PC-3 (cell line): Measurements from ENCODE around the gene DIRAS1. TPM values are rescaled to one million over a fixed set of nuclear protein-coding genes. Genes with fewer than 3 reads are reported as not detected.
A peak's percentile ranks its signal among the peaks of the same experiment; 100 is the strongest.

Source experiments
- ATAC-seq: fragments of 200-7000 bp; cut with Tn5 transposase; 2 replicates; pipeline ENCODE4 v1.9.1; 2020; ENCODE audit warnings: mild to moderate bottlenecking, moderate library complexity
- Bru-seq: library from RNA; stranded (reverse); fragments of 400-500 nt; gene quantifications from one replicate; lab custom pipeline; 2021; lab: Mats Ljungman, UMichigan
- BruChase-seq, 2 experiments: library from RNA; stranded (reverse); fragments of 400-500 nt; gene quantifications; one replicate each; lab custom pipeline; 2021; lab: Mats Ljungman, UMichigan
- BruUV-seq: library from RNA; stranded (reverse); fragments of 400-500 nt; replicated peaks from 2 replicates; lab custom pipeline; 2021; lab: Mats Ljungman, UMichigan
- CTCF ChIA-PET: fragments of 300-600 bp; sonication (Branson Sonifier 250); formaldehyde crosslinking; loops from one replicate; lab custom pipeline; 2022; ENCODE audit warnings: antibody characterized with exemption; lab: Charles Lee
- POLR2A ChIA-PET: fragments of 300-600 bp; sonication (Branson Sonifier 250); formaldehyde crosslinking; loops from one replicate; lab custom pipeline; 2022; ENCODE audit warnings: antibody characterized with exemption; ENCODE audit not compliant: unreplicated experiment; lab: Charles Lee
- DNase-seq: peaks from one replicate; pipeline ENCODE4 v3.0.0-alpha.2; 2015
- H2AFZ ChIP-seq: fragments of 300-600 bp; sonication (generic); 2 replicates; pipeline ENCODE4 v1.6.0; 2016; ENCODE audit warnings: antibody characterized with exemption, low read length
- H3F3A ChIP-seq: fragments of 300-600 bp; sonication (generic); one replicate; pipeline ENCODE4 v1.6.0; 2017; ENCODE audit warnings: antibody characterized with exemption, low read length, control low read depth, mild to moderate bottlenecking; ENCODE audit not compliant: unreplicated experiment
- H3K27ac ChIP-seq: fragments of 300-600 bp; sonication (generic); 2 replicates; pipeline ENCODE4 v1.5.1; 2016; ENCODE audit warnings: mild to moderate bottlenecking, low read length
- H3K27me3 ChIP-seq: fragments of 300-600 bp; sonication (generic); 2 replicates; pipeline ENCODE4 v1.6.1; 2016; ENCODE audit warnings: low read length, mixed read lengths
- H3K36me3 ChIP-seq: fragments of 300-600 bp; sonication (generic); 2 replicates; pipeline ENCODE4 v1.6.1; 2016; ENCODE audit warnings: low read depth, mixed run types, low read length, mixed read lengths
- H3K4me1 ChIP-seq: fragments of 300-600 bp; sonication (generic); 2 replicates; pipeline ENCODE4 v1.5.1; 2016; ENCODE audit warnings: low read length; ENCODE audit not compliant: insufficient read depth
- H3K4me2 ChIP-seq: fragments of 300-600 bp; sonication (generic); 2 replicates; pipeline ENCODE4 v1.6.0; 2016; ENCODE audit warnings: low read length
- H3K4me3 ChIP-seq: fragments of 300-600 bp; sonication (generic); 2 replicates; pipeline ENCODE4 v1.5.1; 2016; ENCODE audit warnings: mild to moderate bottlenecking, low read length, mixed read lengths
- H3K79me2 ChIP-seq: fragments of 300-600 bp; sonication (generic); 2 replicates; pipeline ENCODE4 v1.6.1; 2017; ENCODE audit warnings: low read length, mixed read lengths
- H3K9ac ChIP-seq: fragments of 300-600 bp; sonication (generic); 2 replicates; pipeline ENCODE4 v1.6.0; 2016; ENCODE audit warnings: mild to moderate bottlenecking, low read length
- H3K9me2 ChIP-seq: fragments of 300-600 bp; sonication (generic); replicated peaks from 2 replicates; pipeline ENCODE4 v1.6.1; 2016; ENCODE audit warnings: mixed run types, low read length, mixed read lengths
- H3K9me3 ChIP-seq: fragments of 300-600 bp; sonication (generic); 2 replicates; pipeline ENCODE4 v1.6.1; 2016; ENCODE audit warnings: low read length, mixed read lengths
- H4K20me1 ChIP-seq: fragments of 300-600 bp; sonication (generic); 2 replicates; pipeline ENCODE4 v1.6.1; 2016; ENCODE audit warnings: low read length, mixed read lengths
- CTCF ChIP-seq: fragments of 300-600 bp; sonication (generic); conservative IDR thresholded peaks from 2 replicates; pipeline ENCODE4 v1.5.1; 2017; ENCODE audit warnings: antibody characterized with exemption, low read depth, mild to moderate bottlenecking, low read length
- EZH2 ChIP-seq: fragments of 300-600 bp; sonication (generic); IDR thresholded peaks from one replicate; pipeline ENCODE4 v1.6.1; 2017; ENCODE audit warnings: antibody characterized with exemption, mild to moderate bottlenecking, low read length; ENCODE audit not compliant: unreplicated experiment
- EZH2phosphoT487 ChIP-seq: fragments of 300-600 bp; sonication (generic); IDR thresholded peaks from 2 replicates; pipeline ENCODE4 v1.6.1; 2018; ENCODE audit warnings: mild to moderate bottlenecking, antibody characterized with exemption, low read length, borderline replicate concordance
- intact Hi-C: fragments of 100-400 bp; cut with micrococcal nuclease; formaldehyde crosslinking; loops from 2 replicates; pipeline ENCODE4 v1.9.0; 2023
- long read RNA-seq: library from polyadenylated mRNA; unstranded; transcript quantifications from one replicate; pipeline ENCODE4 v2.0.0, GENCODE V29; 2021; ENCODE audit not compliant: unreplicated experiment
- total RNA-seq: library from RNA; depleted of rRNA; stranded (reverse); fragments of >200 nt; gene quantifications from 2 replicates; pipeline ENCODE4 v1.2.3, GENCODE V29; 2014; rRNA removed

DIRAS1 gene
- 1.7 and 2.0 TPM in 2 replicates for total RNA-seq
- percentile 46 among the genes with signal in this experiment for Bru-seq, nascent RNA
- percentile 80 among the genes with signal in this experiment for BruChase-seq, experiment 1, labeled RNA remaining after a 6-hour chase
- percentile 61 among the genes with signal in this experiment for BruChase-seq, experiment 2, labeled RNA remaining after a 2-hour chase
- long read RNA-seq, partial matches to known transcripts, result 0 of 14 reads
- long read RNA-seq, other reads (novel, unspliced or antisense), result 12 of 14 reads

DNA sequence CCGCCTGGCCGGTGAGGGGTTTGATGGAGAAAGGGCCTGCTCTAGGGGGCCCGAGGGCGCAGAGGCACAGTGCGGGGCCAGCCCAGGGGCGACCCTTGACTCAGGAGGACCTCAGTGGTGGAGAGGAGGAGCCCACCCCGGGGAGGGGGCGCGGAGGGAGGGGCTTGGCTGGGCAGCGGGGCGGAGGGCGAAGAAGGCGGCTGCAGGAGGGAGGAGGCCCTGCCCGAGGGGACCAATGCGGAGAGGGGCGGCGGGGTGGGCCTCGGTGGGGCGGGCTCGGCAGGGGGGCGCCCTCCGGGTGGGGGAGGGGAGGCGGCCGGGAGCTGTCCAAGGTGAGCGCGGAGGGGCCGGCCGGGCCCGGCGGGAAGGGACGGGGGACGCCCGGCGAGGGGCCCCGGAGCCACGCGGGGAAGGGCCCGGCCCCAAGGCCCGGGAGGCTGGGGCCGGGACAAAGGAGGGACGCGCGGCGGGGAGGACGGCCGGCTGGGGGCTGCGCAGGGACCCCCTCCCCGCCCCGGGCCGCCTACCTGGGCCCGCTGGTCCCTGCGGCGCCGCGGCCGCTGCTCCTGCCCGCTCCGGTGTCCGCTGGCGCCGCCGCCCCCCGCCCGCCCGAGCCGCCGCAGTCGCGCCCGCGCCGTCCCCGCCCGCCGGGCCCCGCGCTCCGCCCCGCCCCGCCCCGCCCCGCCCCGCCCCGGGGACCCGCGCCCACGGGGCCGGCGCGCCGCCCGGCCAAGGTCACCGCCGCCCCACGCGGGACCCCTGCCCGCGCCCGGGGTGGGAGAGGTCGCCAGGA, at the start of gene DIRAS1:
Gene DIRAS1, minus strand, starts transcription at position 596 of the 793 bp plus-strand sequence. CDS start 3,566 bp downstream, outside the sequence.
- POLR2A ChIA-PET, result no interaction called here
- BruUV-seq, result no TSS peak
- CTCF ChIA-PET, result no interaction called here
- Histone ChIP-seq H3K27me3 (no peaks in the 10 kb centered on the region), H3K9ac (no peak within 1 kb of the TSS), H3K4me2 (peak within 1 kb of the TSS; percentile 34), H3K79me2 (no peaks in the 10 kb centered on the region), H3K27ac (no peak within 1 kb of the TSS), H3K9me2 (no peaks in the 10 kb centered on the region), H4K20me1 (no peaks in the 10 kb centered on the region), H3K9me3 (no peaks in the 10 kb centered on the region), H3K4me3 (peak within 1 kb of the TSS; percentile 46), H3K4me1 (peaks cover 9% of the 10 kb centered on the region), H3F3A (no peaks in the 10 kb centered on the region), H3K36me3 (no peaks in the 10 kb centered on the region), H2AFZ (no peak within 1 kb of the TSS)
- no peak for TF ChIP-seq CTCF
- TF ChIP-seq EZH2phosphoT487, result no peak
- TF ChIP-seq EZH2, result no peak
- ATAC-seq, result peak; percentile 20; the same call in 1 of the 2 replicates
- no peak for DNase-seq
- intact Hi-C loops, result no loop called here

- Histone ChIP-seq H2AFZ (no peak overlapping the region), H3K9me2 (no peaks in the 10 kb centered on the region), H3K79me2 (peaks cover 43% of the 10 kb centered on the region), H3K4me2 (no peak overlapping the region), H3K9ac (no peak overlapping the region), H4K20me1 (peaks cover 3% of the 10 kb centered on the region; the same call in 1 of the 2 replicates), H3K4me3 (no peak overlapping the region), H3K4me1 (no peaks in the 10 kb centered on the region), H3F3A (no peaks in the 10 kb centered on the region), H3K36me3 (no peaks in the 10 kb centered on the region; the same call in 1 of the 2 replicates), H3K9me3 (no peaks in the 10 kb centered on the region), H3K27me3 (no peaks in the 10 kb centered on the region), H3K27ac (no peak overlapping the region)
- TF ChIP-seq EZH2 (no peak), CTCF (no peak), EZH2phosphoT487 (no peak)
- POLR2A ChIA-PET, result no interaction called here
- CTCF ChIA-PET, result no interaction called here
- BruUV-seq, result no TSS peak
- ATAC-seq, result no peak
- no peak for DNase-seq
- intact Hi-C loops, result no loop called here
These were observed 49.2 kb upstream of the DIRAS1 start for GRCh38 chr19:2770055-2771013.
